H9 (cell line): ENCODE data around the gene SLC41A1. TPM values are rescaled to one million over a fixed set of nuclear protein-coding genes. Genes with fewer than 3 reads are reported as not detected.

Experiments used
- DNase-seq: peaks from one replicate; pipeline ENCODE4 v3.0.0-alpha.2; 2017
- H2AFZ ChIP-seq: one replicate; pipeline ENCODE4 v1.6.1; 2013; ENCODE audit warnings: mild to moderate bottlenecking, low read length, control low read depth, moderate library complexity
- H2AK5ac ChIP-seq: 2 replicates; pipeline ENCODE4 v1.6.1; 2013; ENCODE audit warnings: low read length, control low read depth, mixed read lengths; ENCODE audit not compliant: insufficient read length
- H2BK120ac ChIP-seq: one replicate; pipeline ENCODE4 v1.6.1; 2013; ENCODE audit warnings: low read depth, mild to moderate bottlenecking, low read length, control low read depth, inconsistent platforms; ENCODE audit not compliant: poor library complexity, severe bottlenecking
- H2BK12ac ChIP-seq: 2 replicates; pipeline ENCODE4 v1.6.1; 2013; ENCODE audit warnings: low read length, control low read depth, mixed read lengths, low read depth; ENCODE audit not compliant: insufficient read length
- H2BK15ac ChIP-seq: 2 replicates; pipeline ENCODE4 v1.6.1; 2013; ENCODE audit warnings: low read depth, low read length, control low read depth
- H2BK20ac ChIP-seq: one replicate; pipeline ENCODE4 v1.6.1; 2013; ENCODE audit warnings: low read depth, mild to moderate bottlenecking, low read length, control low read depth, inconsistent platforms; ENCODE audit not compliant: poor library complexity, severe bottlenecking
- H2BK5ac ChIP-seq: 2 replicates; pipeline ENCODE4 v1.6.1; 2013; ENCODE audit warnings: low read length, control low read depth, mixed read lengths; ENCODE audit not compliant: insufficient read length
- H3K14ac ChIP-seq: 2 replicates; pipeline ENCODE4 v1.6.1; 2013; ENCODE audit warnings: low read length, control low read depth; ENCODE audit not compliant: insufficient read depth
- H3K18ac ChIP-seq: 2 replicates; pipeline ENCODE4 v1.6.1; 2013; ENCODE audit warnings: low read depth, mild to moderate bottlenecking, mixed read lengths, low read length, control low read depth; ENCODE audit not compliant: insufficient read length
- H3K23ac ChIP-seq: 2 replicates; pipeline ENCODE4 v1.6.1; 2013; ENCODE audit warnings: low read length, control low read depth, mixed read lengths, low read depth; ENCODE audit not compliant: insufficient read length
- H3K23me2 ChIP-seq: 2 replicates; pipeline ENCODE4 v1.6.1; 2013; ENCODE audit warnings: low read depth, mild to moderate bottlenecking, mixed read lengths, low read length, control low read depth; ENCODE audit not compliant: insufficient read length, poor library complexity, severe bottlenecking
- H3K27ac ChIP-seq: 2 replicates; pipeline ENCODE4 v1.5.1; 2013; ENCODE audit warnings: low read length, control low read depth, mixed read lengths, low read depth; ENCODE audit not compliant: insufficient read length
- H3K27me3 ChIP-seq: 2 replicates; pipeline ENCODE4 v1.6.1; 2013; ENCODE audit warnings: low read length, control low read depth, inconsistent platforms; ENCODE audit not compliant: insufficient read depth
- H3K4ac ChIP-seq: 2 replicates; pipeline ENCODE4 v1.6.1; 2013; ENCODE audit warnings: low read depth, mild to moderate bottlenecking, control low read depth, inconsistent platforms, low read length, moderate library complexity
- H3K4me1 ChIP-seq: 2 replicates; pipeline ENCODE4 v1.6.1; 2013; ENCODE audit warnings: low read length, control low read depth, inconsistent platforms; ENCODE audit not compliant: insufficient read depth
- H3K4me2 ChIP-seq: 2 replicates; pipeline ENCODE4 v1.6.1; 2013; ENCODE audit warnings: low read length, control low read depth, mixed read lengths; ENCODE audit not compliant: insufficient read length, insufficient read depth
- H3K56ac ChIP-seq: 2 replicates; pipeline ENCODE4 v1.6.1; 2013; ENCODE audit warnings: low read depth, mild to moderate bottlenecking, mixed read lengths, low read length, control low read depth; ENCODE audit not compliant: insufficient read length
- H3K79me1 ChIP-seq: 2 replicates; pipeline ENCODE4 v1.6.1; 2013; ENCODE audit warnings: low read depth, mild to moderate bottlenecking, moderate library complexity, low read length, control low read depth, inconsistent platforms; ENCODE audit not compliant: insufficient read depth, poor library complexity, severe bottlenecking
- H3K79me2 ChIP-seq: 2 replicates; pipeline ENCODE4 v1.6.1; 2013; ENCODE audit warnings: low read length, control low read depth, inconsistent platforms; ENCODE audit not compliant: insufficient read depth
- H3K9ac ChIP-seq: 2 replicates; pipeline ENCODE4 v1.6.1; 2013; ENCODE audit warnings: low read length, control low read depth, mixed read lengths; ENCODE audit not compliant: insufficient read length; ENCODE audit errors: extremely low read depth
- H3K9me3 ChIP-seq: one replicate; pipeline ENCODE4 v1.6.1; 2013; ENCODE audit warnings: low read depth, low read length, inconsistent platforms; ENCODE audit not compliant: control insufficient read depth
- H3T11ph ChIP-seq: one replicate; pipeline ENCODE4 v1.6.1; 2013; ENCODE audit warnings: mild to moderate bottlenecking, low read length, control low read depth, inconsistent platforms
- H4K20me1 ChIP-seq: one replicate; pipeline ENCODE4 v1.6.1; 2013; ENCODE audit not compliant: control insufficient read depth, insufficient read length, insufficient read depth
- H4K5ac ChIP-seq: 2 replicates; pipeline ENCODE4 v1.6.1; 2013; ENCODE audit warnings: low read depth, mild to moderate bottlenecking, mixed read lengths, low read length, control low read depth; ENCODE audit not compliant: insufficient read length
- H4K8ac ChIP-seq: replicated peaks from 2 replicates; pipeline ENCODE4 v1.6.1; 2013; ENCODE audit warnings: low read length, control low read depth, mixed read lengths, low read depth; ENCODE audit not compliant: insufficient read length
- H4K91ac ChIP-seq: 2 replicates; pipeline ENCODE4 v1.6.1; 2013; ENCODE audit warnings: low read depth, mild to moderate bottlenecking, moderate library complexity, mixed read lengths, low read length, control low read depth; ENCODE audit not compliant: insufficient read length
- H3K27ac Mint-ChIP-seq, 3 experiments: 2 replicates in 2 of 3; 3 replicates in 1 of 3; pipeline ENCODE4 v1.8.0; 2020 to 2021; ENCODE audit warnings: mixed read lengths in 3 of 3, mild to moderate bottlenecking in 1 of 3, moderate library complexity in 1 of 3
- H3K27me3 Mint-ChIP-seq: 2 replicates; pipeline ENCODE4 v1.8.0; 2021; ENCODE audit warnings: low read depth, mild to moderate bottlenecking, moderate library complexity, mixed read lengths
- H3K36me3 Mint-ChIP-seq, 3 experiments: 2 replicates in 2 of 3; 3 replicates in 1 of 3; pipeline ENCODE4 v1.8.0; 2020 to 2021; ENCODE audit warnings: low read depth in 3 of 3, mixed read lengths in 3 of 3; ENCODE audit not compliant: insufficient read depth in 1 of 3
- H3K4me1 Mint-ChIP-seq, 2 experiments: 2 replicates each; pipeline ENCODE4 v1.8.0; 2020; ENCODE audit warnings: mixed read lengths in 2 of 2
- H3K4me3 Mint-ChIP-seq, 2 experiments: 2 replicates in 1 of 2; 3 replicates in 1 of 2; pipeline ENCODE4 v1.8.0; 2020 to 2021; ENCODE audit warnings: mild to moderate bottlenecking in 2 of 2, mixed read lengths in 2 of 2, moderate library complexity in 1 of 2
- H3K9me3 Mint-ChIP-seq, 2 experiments: 2 replicates in 1 of 2; 3 replicates in 1 of 2; pipeline ENCODE4 v1.8.0; 2020; ENCODE audit warnings: mild to moderate bottlenecking in 2 of 2, mixed read lengths in 2 of 2, moderate library complexity in 1 of 2
- WGBS: extraction: QIAGEN DNeasy Blood & Tissue Kit; methylation state at CpG from one replicate; pipeline ENCODE4 v1.1.7; 2013; ENCODE audit warnings: missing lambda C conversion rate, low lambda C conversion rate, mixed read lengths; ENCODE audit not compliant: insufficient read length; ENCODE audit errors: extremely low coverage; 5-methylcytosine and 5-hydroxymethylcytosine counted together
- total RNA-seq: library from RNA; stranded (reverse); gene quantifications from 2 replicates; pipeline ENCODE4 v1.2.1, GENCODE V29; 2021
- TF ChIP-seq, protein P1 (sequence below): fragments of 200-600 bp; sonication (generic); conservative IDR thresholded peaks from 3 replicates; pipeline ENCODE4 v1.8.0; 2021; ENCODE audit warnings: antibody characterized with exemption, mild to moderate bottlenecking

SLC41A1 gene
- total RNA-seq, 1 experiment from 2014 or later: 18.2 TPM

DNA sequence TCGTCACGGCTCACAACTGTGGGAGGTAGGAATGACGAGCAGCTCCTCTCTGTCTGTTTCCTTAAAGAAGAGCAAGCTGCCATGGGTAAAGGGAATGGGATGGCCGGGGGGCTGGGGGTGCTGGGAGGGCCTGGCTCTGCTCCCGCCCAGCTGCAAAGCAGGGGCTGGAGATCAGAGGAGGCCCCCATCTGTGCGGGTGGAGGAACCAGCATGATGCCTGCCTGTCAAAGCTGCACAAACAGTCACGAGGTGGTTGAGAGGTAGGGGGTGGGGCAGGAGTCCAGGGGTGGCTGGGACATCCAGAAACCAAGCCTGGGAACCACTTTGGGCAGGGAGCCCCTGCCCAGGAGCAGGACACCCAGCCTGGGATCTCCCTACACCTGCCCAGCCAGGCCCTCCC is 12.6 kb downstream of the SLC41A1 start:
- Histone ChIP-seq H4K20me1 (no peaks in the 10 kb centered on the region), H3K23ac (no peak overlapping the region), H2BK120ac (no peak overlapping the region), H2BK12ac (no peak overlapping the region), H3K14ac (no peak overlapping the region), H3T11ph (no peak overlapping the region), H3K9ac (no peak overlapping the region), H2BK20ac (no peak overlapping the region), H3K79me2 (no peaks in the 10 kb centered on the region), H4K8ac (no peak overlapping the region), H2BK15ac (no peak overlapping the region), H3K27me3 (no peaks in the 10 kb centered on the region), H3K9me3 (no peaks in the 10 kb centered on the region), H3K4me1 (no peaks in the 10 kb centered on the region), H3K4ac (no peak overlapping the region), H2BK5ac (no peak overlapping the region), H3K56ac (no peak overlapping the region), H3K23me2 (no peaks in the 10 kb centered on the region), H3K4me2 (no peak overlapping the region), H4K91ac (no peak overlapping the region), H3K79me1 (no peaks in the 10 kb centered on the region), H4K5ac (no peak overlapping the region), H3K27ac (no peak overlapping the region), H3K18ac (no peak overlapping the region), H2AFZ (no peak overlapping the region), H2AK5ac (no peak overlapping the region)
- Mint-ChIP-seq H3K4me1 (peaks cover 7 to 10% of the 10 kb centered on the region in 2 experiments), H3K9me3 (no peaks in the 10 kb centered on the region), H3K27ac (no peak overlapping the region), H3K36me3 (peaks cover 11 to 39% (median 30%) of the 10 kb centered on the region in 3 experiments), H3K4me3 (no peak overlapping the region), H3K27me3 (no peaks in the 10 kb centered on the region)
- DNase-seq: no peak
- TF ChIP-seq, protein P1, sequence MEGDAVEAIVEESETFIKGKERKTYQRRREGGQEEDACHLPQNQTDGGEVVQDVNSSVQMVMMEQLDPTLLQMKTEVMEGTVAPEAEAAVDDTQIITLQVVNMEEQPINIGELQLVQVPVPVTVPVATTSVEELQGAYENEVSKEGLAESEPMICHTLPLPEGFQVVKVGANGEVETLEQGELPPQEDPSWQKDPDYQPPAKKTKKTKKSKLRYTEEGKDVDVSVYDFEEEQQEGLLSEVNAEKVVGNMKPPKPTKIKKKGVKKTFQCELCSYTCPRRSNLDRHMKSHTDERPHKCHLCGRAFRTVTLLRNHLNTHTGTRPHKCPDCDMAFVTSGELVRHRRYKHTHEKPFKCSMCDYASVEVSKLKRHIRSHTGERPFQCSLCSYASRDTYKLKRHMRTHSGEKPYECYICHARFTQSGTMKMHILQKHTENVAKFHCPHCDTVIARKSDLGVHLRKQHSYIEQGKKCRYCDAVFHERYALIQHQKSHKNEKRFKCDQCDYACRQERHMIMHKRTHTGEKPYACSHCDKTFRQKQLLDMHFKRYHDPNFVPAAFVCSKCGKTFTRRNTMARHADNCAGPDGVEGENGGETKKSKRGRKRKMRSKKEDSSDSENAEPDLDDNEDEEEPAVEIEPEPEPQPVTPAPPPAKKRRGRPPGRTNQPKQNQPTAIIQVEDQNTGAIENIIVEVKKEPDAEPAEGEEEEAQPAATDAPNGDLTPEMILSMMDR: no peak
- no CpG with 5 or more reads among the region's 7 CpGs for WGBS
